ENCODE data around the gene HS6ST2. TPM values are rescaled to one million over a fixed set of nuclear protein-coding genes. Genes with fewer than 3 reads are reported as not detected.

HS6ST2 gene
- total RNA-seq, 1 experiment from 2014 or later = 7.4 TPM

DNA sequence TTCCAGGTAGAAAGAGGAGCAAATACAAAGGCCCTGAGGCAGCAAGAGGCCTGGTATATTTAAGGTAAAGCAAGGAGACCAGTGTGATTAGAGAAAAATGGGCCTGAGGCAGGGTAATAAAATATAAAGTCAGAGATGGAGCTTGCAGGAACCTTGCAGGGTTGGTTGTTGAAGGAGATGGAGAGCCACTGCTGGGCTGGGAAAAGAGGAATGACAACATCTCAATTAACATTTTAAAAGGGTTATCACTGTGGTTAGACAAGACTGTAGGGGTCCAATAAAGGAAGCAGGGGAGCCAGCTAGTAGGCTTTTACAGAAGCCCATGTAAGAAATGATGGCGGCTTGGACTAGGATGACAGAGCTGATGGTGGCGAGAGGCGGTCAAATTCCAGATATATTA is 264.0 kb downstream of the HS6ST2 start:
- H3K9me3 ChIP-seq (ENCODE audit: low read length) = no peaks in the 10 kb centered on the region
- no peaks in the 10 kb centered on the region for H3K27me3 ChIP-seq (ENCODE audit: low read length)
- BruUV-seq (replicated peaks) = no TSS peak
- no peaks in the 10 kb centered on the region for H3F3A ChIP-seq (ENCODE audit: low read length, unreplicated experiment)
- H3K36me3 ChIP-seq (ENCODE audit: low read depth, low read length) = no peaks in the 10 kb centered on the region
- TF ChIP-seq EZH2 (IDR thresholded peaks at IDR 0.05; ENCODE audit: low read length, unreplicated experiment) (no peak), EZH2phosphoT487 (IDR thresholded peaks at IDR 0.05; ENCODE audit: borderline replicate concordance, low read length) (no peak)
- TF ChIP-seq, protein P1, sequence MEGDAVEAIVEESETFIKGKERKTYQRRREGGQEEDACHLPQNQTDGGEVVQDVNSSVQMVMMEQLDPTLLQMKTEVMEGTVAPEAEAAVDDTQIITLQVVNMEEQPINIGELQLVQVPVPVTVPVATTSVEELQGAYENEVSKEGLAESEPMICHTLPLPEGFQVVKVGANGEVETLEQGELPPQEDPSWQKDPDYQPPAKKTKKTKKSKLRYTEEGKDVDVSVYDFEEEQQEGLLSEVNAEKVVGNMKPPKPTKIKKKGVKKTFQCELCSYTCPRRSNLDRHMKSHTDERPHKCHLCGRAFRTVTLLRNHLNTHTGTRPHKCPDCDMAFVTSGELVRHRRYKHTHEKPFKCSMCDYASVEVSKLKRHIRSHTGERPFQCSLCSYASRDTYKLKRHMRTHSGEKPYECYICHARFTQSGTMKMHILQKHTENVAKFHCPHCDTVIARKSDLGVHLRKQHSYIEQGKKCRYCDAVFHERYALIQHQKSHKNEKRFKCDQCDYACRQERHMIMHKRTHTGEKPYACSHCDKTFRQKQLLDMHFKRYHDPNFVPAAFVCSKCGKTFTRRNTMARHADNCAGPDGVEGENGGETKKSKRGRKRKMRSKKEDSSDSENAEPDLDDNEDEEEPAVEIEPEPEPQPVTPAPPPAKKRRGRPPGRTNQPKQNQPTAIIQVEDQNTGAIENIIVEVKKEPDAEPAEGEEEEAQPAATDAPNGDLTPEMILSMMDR (conservative IDR thresholded peaks at IDR 0.05; ENCODE audit: low read depth, low read length) = no peak
- no peaks in the 10 kb centered on the region for H4K20me1 ChIP-seq (ENCODE audit: low read length)
- intact Hi-C loops (cut with micrococcal nuclease) = no loop called here
- no peaks in the 10 kb centered on the region for H3K9me2 ChIP-seq (replicated peaks; ENCODE audit: low read length)
- ChIA-PET POLR2A (ENCODE audit: unreplicated experiment) (no interaction called here), CTCF (no interaction called here)
- no peak overlapping the region for H3K4me2 ChIP-seq (ENCODE audit: low read length)
- no peak overlapping the region for H3K27ac ChIP-seq (ENCODE audit: low read length)
- DNase-seq (no peak), ATAC-seq (no peak)
- no peak overlapping the region for H3K9ac ChIP-seq (ENCODE audit: low read length)
- H3K4me1 ChIP-seq (ENCODE audit: insufficient read depth, low read length) = no peaks in the 10 kb centered on the region
- H2AFZ ChIP-seq (ENCODE audit: low read length) = no peak overlapping the region
- H3K4me3 ChIP-seq (ENCODE audit: low read length) = no peak overlapping the region
- no peaks in the 10 kb centered on the region for H3K79me2 ChIP-seq (ENCODE audit: low read length)

DNA sequence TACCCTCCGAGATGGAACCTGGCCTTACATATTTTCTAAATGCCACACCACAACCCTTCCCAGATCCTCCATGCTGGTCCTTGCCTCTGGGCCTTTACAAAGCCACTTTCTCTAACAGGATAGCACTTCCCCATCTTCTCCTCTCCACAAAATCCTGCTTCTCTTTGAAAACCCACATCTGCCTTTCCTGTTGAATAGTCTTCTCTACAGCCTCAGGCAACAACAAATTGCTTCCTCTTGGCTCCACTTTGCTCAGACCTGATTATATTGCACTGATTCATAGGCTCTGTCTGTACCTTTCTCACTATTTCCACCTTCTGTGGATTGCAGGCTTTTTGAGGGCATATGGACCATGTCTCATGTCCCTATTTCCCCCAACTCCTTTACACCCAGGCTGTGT is 265.9 kb downstream of the HS6ST2 start:
- intact Hi-C loops (cut with micrococcal nuclease) = no loop called here
- H3K9me2 ChIP-seq (replicated peaks; ENCODE audit: low read length) = no peaks in the 10 kb centered on the region
- no TSS peak for BruUV-seq (replicated peaks)
- no peak overlapping the region for H3K9ac ChIP-seq (ENCODE audit: low read length)
- H3K79me2 ChIP-seq (ENCODE audit: low read length) = no peaks in the 10 kb centered on the region
- no peaks in the 10 kb centered on the region for H3K36me3 ChIP-seq (ENCODE audit: low read depth, low read length)
- H3K27ac ChIP-seq (ENCODE audit: low read length) = no peak overlapping the region
- no peak overlapping the region for H3K4me3 ChIP-seq (ENCODE audit: low read length)
- no peaks in the 10 kb centered on the region for H3K4me1 ChIP-seq (ENCODE audit: insufficient read depth, low read length)
- no peaks in the 10 kb centered on the region for H3K9me3 ChIP-seq (ENCODE audit: low read length)
- H4K20me1 ChIP-seq (ENCODE audit: low read length) = no peaks in the 10 kb centered on the region
- TF ChIP-seq EZH2 (IDR thresholded peaks at IDR 0.05; ENCODE audit: low read length, unreplicated experiment) (no peak), EZH2phosphoT487 (IDR thresholded peaks at IDR 0.05; ENCODE audit: borderline replicate concordance, low read length) (no peak)
- TF ChIP-seq, protein P1 (conservative IDR thresholded peaks at IDR 0.05; ENCODE audit: low read depth, low read length) = no peak
- no peak for ATAC-seq
- ChIA-PET CTCF (no interaction called here), POLR2A (ENCODE audit: unreplicated experiment) (no interaction called here)
- no peaks in the 10 kb centered on the region for H3K27me3 ChIP-seq (ENCODE audit: low read length)
- H3K4me2 ChIP-seq (ENCODE audit: low read length) = no peak overlapping the region
- no peak overlapping the region for H2AFZ ChIP-seq (ENCODE audit: low read length)
- no peaks in the 10 kb centered on the region for H3F3A ChIP-seq (ENCODE audit: low read length, unreplicated experiment)
- DNase-seq = peak; percentile 10

DNA sequence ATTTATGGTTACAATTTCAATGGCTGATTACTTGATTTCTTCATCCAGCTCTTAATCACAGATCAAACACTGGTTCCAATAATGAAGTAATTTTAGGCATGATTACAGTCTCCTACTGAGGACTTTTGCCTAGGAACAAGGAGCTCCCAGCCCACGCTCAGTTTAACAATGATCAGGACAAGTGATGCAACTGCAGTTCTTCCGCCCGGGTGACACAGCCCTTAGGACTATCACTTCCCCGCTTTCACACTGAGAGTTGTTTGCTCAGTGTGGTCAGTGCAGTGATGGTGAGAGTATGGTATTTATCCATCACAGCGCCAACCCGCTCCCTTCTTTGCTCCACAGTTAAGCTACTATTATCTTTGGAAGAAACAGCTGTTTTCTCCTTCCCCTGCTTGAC is 266.4 kb downstream of the HS6ST2 start:
- ATAC-seq = no peak
- intact Hi-C loops (cut with micrococcal nuclease) = no loop called here
- Histone ChIP-seq H3K27me3 (ENCODE audit: low read length) (no peaks in the 10 kb centered on the region), H3K27ac (ENCODE audit: low read length) (no peak overlapping the region), H4K20me1 (ENCODE audit: low read length) (no peaks in the 10 kb centered on the region), H2AFZ (ENCODE audit: low read length) (no peak overlapping the region), H3K79me2 (ENCODE audit: low read length) (no peaks in the 10 kb centered on the region), H3K4me3 (ENCODE audit: low read length) (no peak overlapping the region), H3K4me1 (ENCODE audit: insufficient read depth, low read length) (no peaks in the 10 kb centered on the region), H3K9me2 (replicated peaks; ENCODE audit: low read length) (no peaks in the 10 kb centered on the region), H3K9me3 (ENCODE audit: low read length) (no peaks in the 10 kb centered on the region), H3K36me3 (ENCODE audit: low read depth, low read length) (no peaks in the 10 kb centered on the region), H3K4me2 (ENCODE audit: low read length) (no peak overlapping the region), H3F3A (ENCODE audit: low read length, unreplicated experiment) (no peaks in the 10 kb centered on the region), H3K9ac (ENCODE audit: low read length) (no peak overlapping the region)
- TF ChIP-seq EZH2 (IDR thresholded peaks at IDR 0.05; ENCODE audit: low read length, unreplicated experiment) = no peak
- no peak for TF ChIP-seq EZH2phosphoT487 (IDR thresholded peaks at IDR 0.05; ENCODE audit: borderline replicate concordance, low read length)
- TF ChIP-seq, protein P1 (conservative IDR thresholded peaks at IDR 0.05; ENCODE audit: low read depth, low read length) = no peak
- DNase-seq = no peak
- no TSS peak for BruUV-seq (replicated peaks)
- ChIA-PET POLR2A (ENCODE audit: unreplicated experiment) (no interaction called here), CTCF (no interaction called here)
